GM18511 (cell line): Measurements from ENCODE around the gene CYTL1.
"Not testable (repeated sequence)": the region's sequence is repeated elsewhere in the genome, so short reads cannot be mapped to it uniquely, and the experiment has no call there.

Experiments
- ATAC-seq: cut with Tn5 transposase; IDR thresholded peaks from one replicate; pipeline ENCODE4 v1.9.1; 2021; ENCODE audit warnings: mild to moderate bottlenecking, moderate library complexity; ENCODE audit not compliant: unreplicated experiment

CYTL1 gene

DNA sequence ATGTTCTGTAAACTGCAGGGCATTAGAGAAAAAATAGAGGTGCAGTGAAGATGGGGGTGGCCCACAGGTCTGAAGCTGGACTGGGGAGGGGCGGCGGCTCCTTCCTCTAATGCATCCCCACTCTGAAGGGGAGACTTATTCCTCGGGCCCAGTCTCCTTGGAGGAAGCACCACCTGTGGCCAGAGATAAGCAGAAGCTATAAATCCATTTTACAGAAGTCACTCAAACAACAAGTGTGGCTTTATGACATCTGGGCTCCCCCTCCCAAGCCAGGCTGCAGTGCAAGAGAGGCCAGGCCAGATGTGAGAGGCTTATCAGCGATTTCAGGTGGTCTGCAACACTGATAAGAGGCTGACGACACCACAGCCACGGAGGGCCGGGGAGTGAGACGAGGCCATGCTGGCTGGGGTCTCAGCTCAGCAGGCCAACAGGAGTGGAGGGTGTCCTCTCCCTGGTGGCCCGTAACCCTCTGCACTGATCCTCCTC lies 15.8 kb downstream of the CYTL1 start:
- no peak for ATAC-seq

DNA sequence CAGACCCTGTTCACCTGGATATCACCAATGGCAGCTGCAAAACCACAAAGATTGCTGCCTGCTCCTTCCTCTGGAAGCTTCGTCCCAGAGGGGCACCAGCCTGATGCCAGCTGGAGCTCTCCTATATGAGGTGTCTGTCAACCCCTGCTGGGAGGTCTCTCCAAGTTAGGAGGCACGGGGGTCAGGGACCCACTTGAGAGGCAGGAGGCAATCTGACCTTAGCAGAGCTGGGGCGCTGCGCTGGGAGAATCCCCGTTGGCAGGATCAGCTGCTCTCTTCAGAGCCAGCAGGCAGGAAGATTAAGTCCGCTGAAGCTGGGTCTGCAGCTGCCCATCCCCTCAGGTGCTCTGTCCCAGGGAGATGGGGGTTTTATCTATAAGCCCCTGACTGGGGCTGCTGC lies 17.6 kb downstream of the CYTL1 start:
- not testable (repeated sequence) for ATAC-seq

DNA sequence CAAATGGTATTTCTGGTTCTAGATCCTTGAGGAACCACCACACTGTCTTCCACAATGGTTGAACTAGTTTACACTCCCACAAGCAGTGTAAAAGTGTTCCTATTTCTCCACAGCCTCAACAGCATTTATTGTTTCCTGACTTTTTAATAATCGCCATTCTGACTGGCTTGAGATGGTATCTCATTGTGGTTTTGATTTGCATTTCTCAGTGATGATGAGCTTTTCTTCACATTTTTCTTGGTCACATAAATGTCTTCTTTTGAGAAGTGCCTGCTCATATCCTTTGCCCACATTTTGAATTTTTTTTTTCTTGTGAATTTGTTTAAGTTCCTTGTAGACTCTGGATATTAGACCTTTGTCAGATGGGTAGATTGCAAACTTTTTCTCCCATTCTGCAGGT lies 22.3 kb downstream of the CYTL1 start:
- not testable (repeated sequence) for ATAC-seq

DNA sequence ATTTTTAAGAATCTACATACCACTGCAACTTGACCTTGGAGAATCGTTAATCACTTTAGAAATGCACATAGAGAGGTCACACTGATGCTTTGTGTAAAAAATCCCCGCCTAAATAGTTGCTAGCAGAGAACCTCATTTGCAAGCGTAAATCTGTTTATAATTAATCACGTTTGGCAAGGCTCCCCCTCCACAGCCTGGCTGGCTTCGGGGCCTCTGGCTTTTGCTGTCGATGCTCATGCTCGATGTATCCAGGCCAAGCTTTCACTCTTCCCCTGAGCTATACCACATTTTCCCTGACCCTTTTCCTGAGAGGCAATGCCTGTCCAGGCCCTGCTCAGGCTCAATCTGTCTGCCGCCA lies 23.4 kb downstream of the CYTL1 start:
- no peak for ATAC-seq

DNA sequence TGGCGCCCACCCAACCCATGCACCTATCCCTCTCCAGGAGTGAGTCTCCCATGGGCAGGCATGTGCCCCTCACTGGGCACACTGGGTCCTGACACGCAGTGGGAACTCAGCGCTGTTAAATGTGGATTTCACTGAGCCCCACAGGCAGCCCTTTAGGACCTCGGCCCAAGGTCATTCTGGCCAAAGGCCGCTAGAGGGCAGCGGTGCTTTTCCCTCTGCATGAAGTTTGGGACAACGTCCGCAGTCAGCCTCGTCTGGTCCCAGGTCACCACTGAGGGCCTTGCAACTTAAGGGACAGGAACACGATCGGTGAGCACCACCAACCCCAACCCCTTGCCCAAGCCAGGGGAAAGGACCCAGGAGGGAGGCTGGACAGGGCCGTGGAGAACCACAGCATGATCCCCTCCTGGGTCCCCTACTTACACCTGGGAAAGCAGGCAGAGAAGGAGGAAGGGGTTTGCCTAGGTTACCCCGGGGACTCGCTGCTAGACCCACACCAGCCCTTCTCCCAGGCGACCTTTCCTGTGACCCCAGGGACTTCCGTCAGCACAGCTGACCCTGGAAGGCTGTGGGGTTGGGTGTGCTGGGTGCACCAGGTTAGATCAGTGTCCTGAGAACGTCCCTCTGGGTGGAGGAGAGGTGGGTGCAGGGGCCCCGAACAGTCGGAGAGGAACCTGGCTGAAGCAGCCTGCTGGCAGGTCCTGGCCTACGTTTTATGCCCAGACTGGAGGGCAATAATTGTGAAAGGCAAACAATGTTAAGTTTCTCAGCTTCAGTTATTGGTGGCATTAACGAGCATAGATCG lies 24.0 kb downstream of the CYTL1 start:
- ATAC-seq = peak; percentile 91

DNA sequence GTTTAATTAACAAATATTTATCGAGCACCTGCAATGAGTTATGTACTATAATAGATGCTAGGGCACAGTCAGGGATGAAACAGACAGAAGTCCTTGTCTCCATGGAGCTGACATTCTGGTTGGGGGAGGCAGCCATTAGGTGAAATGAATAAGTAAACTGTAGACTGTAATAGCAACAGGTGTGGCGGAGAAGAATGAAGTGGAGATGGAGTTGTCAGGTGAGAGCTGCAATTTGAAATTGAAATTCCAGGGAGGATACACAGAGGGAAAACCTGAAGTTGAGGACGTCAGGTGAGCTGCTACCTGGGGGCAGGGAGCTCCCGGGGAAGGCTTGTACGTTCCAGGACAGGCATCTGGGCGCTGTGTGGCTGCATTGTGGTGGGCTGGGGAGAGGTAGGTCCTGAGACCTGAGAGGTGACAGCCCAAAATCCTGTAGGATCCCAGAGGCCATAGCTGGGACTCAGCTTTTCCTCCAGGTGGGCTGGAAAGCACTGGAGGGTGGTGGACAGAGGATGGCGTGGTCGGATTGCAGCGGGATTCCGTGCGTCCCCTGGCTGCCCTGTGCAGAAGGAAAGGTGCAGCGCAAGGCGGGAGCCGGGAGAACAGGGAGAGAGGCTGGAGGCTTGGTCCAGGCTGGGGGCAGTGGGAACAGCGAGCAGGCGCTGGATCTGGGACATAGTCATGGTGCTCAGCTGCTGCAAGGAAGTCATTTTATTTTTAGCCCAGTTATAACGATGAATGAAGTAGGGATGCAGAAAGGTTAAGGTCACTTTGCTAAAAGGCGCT lies 24.8 kb downstream of the CYTL1 start:
- ATAC-seq = no peak

DNA sequence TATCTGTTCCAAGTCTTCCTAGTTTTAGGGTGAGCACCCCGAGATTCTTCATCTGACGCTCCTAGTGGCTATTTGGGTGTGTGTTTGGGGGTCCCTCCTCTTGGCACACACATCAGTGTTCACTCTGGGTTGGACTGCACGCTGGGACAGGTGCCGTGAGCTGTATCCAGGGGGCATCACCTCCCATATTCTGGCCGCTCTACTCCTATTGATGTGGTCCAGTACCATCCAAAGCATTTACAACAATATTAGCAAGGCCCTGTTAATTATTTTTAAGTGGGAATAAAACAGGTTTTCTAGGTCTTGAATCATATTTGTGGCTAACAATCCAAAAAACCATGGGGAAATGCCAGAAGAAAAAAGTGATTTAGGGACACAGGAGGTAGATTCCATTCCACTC lies 26.4 kb downstream of the CYTL1 start:
- no peak for ATAC-seq

DNA sequence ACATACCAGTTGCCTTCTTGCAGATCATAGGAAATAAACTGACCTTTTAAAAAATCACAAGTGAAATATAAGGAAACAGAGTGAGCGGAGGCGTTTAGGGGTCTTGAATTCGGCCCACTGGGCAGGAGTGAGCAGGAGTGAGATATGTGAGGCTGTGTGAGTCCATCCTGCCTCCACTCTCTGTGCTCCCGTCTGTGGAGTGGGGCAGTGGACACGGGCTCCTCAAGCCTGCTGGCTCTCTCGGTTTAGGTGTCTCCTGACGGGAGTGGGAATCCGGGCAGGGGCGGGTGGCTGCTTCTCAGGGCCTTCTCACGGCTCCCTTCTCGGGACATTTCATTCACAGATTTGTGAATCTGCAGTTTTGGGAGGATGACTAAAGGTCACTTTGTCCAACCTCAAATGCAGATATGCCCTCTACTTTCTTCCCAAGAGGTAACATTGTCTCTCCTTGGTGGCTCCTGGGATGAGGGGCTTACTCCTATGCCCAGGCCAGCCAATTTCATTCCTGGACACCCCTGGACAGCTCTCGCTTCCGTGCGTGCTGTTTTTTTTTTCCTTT lies 27.6 kb downstream of the CYTL1 start:
- ATAC-seq = no peak

DNA sequence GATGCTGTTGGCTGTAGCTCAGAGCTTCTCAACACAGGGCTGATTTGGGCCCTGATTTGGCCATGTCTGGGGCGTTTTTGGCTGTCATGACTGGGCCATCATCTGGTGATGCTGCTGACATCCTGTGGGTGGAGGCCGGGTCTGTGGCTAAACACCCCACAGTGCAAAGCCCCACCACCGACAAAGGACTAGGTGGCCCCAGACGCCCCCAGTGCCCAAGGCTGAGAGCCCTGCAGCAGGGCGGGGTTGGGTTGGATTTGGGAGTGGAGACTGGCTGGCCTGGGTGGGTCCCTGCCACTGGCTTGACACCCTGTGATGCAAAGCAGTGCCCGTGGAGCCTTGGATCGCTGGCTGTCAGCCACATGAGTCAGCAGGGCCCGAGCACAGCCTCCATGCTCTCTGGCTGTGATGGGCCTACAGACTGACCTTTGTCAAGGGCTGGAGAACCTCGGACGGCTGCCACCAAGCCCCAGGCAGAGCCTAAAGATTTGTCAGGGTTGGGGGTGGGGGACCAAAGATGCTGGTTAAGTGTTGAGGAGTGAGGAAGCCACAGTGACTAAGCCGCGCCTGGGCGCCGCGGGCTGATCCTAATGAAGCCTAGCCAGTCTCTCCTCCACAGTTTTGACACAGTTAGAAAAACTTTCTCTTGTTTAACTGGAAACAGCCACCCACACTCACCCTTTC lies 28.3 kb downstream of the CYTL1 start:
- ATAC-seq = no peak

DNA sequence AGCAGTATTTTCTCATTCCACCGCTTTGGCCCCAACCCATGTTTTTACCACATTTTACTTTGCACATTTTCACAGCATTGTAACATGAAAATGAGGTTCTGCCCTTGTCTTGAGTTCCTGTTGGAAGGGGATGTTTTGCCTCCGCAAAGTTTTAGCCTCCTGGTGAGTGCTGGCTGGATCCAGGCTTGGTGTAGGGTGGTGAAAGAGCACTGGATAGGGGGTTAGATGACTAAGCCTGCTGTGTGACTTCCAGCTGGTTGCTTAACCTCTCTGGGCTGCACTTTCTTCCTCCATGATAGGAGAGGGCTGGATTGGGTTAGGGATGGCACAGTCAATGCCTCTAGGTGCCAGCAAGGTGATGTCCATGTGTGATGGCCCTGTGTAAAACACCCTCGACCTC lies 28.9 kb downstream of the CYTL1 start:
- no peak for ATAC-seq

DNA sequence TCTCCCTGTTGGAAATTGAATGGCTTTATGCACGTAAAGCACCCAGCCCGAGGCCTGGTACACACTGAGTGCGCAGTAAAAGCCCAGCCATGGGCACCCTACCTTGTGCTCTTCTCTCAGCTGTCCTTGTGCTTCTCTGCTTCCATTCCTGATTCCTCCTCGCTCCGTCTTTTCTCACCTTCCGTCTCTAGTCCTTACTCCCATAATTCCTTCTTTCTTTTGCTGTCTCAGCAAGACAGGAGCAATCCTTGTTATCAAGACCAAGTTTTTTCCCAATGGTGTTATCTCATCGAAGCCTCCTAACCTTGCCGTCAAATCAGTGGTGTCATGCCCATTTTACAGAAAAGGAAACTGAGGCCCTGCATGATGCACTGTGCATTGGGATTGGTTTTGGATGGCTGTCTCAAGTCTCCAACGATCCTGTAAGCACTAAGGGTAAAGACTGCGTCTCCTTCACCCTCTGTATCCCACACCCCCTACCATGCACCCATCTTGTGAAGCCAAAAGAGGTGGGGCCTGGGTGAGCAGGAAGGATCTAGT lies 30.1 kb downstream of the CYTL1 start:
- ATAC-seq = no peak

DNA sequence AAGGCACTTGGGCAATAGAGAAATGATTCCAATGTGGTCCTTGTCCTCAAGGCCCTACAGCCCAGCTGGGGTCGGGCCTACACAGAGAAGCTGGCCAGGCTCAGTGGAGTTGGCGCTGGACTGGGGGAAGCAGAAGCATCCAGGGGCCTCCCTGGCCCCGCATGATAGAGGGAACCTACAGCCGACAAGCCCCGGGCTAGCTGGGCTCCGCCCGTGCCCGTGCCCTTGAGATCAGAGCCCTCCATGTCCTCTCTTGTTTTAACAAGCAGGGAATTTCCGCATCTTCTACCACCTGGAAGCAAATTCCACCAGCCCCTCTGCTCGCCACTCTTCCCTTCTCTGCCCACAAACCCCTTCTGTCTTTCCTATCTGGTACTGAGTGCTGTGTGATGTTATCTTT lies 31.6 kb downstream of the CYTL1 start:
- ATAC-seq = no peak

DNA sequence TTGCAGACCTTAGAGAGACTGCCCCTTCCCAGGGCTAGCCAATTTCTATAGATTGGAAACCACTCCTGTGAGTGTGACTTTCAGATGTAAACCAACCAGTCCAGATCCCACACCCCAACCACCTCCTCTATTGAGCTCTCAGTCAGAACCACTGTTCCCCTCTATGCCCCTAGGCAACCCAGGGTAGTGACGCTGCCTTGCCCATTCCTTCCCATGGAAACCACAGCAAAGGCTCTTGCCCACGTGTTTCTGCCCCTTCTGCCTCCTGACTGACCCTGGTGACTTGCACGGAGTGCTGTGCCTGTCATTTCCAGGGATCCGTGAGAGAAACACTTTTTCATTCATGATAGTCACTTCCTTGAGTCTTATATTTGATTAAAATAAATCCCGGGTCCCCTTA lies 32.4 kb downstream of the CYTL1 start:
- ATAC-seq = no peak

DNA sequence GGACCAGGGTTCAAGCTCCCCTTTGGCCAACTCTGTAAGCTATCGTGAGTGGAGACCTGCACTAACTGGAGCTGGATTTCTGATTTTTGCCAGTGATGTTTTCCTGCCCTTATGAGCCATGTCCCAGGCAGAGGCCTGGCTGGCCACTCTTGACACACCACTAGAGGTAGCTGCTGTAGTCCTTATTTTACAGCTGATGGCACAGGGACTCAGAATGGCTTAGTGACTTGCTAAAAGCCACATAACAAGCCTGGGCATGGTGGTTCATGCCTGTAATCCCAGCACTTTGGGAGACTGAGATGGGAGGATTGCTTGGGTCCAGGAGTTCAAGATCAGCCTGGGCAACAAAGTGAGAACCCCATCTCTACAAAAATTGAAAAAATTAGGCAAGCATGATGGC lies 33.4 kb downstream of the CYTL1 start:
- ATAC-seq = no peak

DNA sequence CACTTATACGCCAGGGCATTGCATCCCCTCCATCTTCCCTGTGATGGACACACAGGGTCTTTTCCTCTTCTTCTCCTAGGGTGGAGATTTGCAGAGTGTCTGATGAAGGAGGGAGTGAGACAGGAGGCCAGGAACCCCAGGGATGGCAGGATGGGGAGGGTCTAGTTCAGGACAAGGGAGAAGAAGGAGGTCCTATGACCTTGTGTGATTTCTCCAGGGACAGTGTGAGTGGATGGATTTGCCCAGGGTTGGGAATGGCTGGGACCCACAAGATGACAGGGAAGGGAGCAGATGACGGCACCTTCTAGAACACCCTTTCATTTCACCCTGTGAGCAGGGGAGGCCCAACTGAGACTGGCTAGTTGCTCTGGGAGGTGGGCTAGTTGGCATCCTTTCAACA lies 34.2 kb downstream of the CYTL1 start:
- no peak for ATAC-seq

DNA sequence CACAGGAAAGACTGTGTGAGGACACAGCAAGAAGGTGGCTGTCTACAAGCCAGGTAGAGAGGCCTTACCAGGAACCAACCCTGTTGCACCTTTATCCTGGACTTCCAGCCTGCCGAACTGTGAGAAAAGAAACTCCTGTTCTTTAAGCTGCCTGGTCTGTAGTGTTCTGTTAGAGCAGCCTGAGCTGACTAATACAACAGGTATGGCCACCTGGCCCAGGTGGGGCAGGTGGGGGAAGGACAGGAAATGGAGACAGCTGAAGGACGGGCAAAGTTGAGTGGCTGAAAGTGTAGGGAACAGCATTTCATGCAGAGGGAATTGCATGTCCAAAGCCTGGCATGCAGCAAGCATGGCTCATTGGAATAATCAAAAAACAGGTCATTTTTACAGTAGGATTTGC lies 35.1 kb downstream of the CYTL1 start:
- no peak for ATAC-seq

DNA sequence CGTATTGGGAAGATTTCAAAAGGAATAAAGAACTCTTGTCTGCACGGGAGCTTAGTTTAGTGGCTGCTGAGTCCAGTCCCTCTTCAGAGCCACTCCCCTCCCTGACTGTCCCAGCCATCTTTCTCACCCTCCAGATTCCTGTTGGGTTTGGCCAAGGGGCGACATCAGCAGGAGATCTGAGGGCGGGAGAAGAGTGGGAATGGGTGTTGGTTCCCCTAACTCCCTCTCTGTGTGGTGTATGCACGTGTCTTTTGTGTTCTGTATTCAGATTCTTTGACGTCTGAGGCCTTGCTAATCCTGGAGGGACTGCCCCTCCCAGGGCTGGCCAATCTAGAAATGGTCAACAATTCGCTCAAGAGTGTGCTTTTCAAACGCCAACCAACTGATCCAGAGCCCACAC lies 37.4 kb downstream of the CYTL1 start:
- ATAC-seq = no peak

DNA sequence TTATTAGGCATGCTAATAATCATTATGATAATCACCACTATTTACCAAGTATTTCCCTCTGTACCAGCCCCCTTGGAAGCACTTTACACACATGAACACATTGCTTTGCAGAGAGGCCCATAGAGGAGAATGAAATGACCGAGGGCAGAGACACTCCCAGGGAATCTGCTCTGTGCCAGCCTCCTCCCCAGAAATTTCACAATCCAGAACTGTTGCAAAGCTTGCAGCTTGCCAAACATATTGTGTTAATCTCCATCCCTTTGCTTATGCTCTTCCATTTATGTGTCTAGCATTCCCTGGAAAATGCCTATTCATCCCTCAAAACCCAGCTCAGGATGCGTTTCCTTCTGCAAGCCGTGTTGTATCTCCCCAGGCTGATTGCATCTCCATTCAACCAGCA lies 37.8 kb downstream of the CYTL1 start:
- no peak for ATAC-seq

DNA sequence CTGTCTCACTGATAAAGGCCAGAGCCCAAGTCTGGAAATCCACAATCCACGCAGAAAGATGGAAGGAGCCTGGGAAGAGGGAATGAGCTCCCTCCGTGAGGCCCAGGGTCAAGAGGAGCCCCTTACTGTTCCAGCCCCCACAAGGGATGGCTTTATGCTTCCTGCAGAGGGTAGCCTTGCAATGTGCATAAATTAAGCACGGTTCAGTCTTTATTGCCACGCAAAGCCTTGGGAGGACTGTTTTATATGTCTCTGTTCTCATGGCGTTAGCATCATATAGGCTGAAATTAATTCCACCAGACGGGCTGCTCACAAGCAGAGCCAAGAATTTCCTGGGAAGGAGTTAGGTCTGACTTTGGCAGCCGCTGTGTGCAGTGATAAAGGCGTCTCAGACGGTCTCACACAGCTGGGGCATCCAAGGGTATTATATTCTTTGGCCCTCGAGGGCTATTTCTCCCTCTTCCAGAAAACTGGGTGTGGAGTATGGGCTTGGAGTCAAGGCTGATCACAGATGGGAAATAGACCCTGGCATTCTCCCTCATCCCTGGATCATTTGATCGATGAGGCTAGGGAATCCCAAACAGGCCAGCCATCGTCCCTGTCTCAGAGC lies 38.5 kb downstream of the CYTL1 start:
- no peak for ATAC-seq

DNA sequence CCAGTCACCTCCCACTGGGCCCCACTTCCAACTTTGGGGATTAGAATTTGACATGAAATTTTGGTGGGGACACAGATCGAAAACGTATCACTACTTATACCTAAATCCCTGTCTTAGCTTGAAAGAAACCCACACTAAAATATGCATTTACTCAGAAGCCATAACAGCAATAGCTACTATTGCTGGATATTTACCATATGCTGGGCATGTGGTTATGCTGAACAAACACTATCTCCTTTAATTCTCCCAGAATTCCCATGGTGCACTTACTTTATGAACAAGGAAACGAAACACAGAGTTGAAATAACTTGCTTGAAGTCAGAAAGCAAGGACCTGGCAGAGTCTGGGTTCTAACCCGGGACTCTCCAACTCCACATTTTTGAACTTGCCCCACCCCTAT lies 39.3 kb downstream of the CYTL1 start:
- no peak for ATAC-seq

DNA sequence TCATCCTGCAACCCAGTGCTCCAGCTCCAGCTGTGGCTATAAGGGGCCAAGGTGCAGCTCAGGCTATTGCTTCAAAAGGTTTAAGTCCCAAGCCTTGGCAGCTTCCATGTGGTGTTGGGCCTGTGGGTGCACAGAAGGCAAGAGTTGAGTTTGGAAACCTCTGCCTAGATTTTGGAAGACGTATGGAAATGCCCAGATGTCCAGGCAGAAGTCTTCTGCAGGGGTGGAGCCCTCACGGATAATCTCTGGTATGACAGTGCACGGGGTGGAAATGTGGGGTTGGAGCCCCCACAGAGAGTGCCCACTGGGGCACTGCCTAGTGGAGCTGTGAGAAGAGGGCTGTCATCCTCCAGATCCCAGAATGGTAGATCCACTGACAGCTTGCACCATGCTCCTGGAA lies 44.5 kb downstream of the CYTL1 start:
- ATAC-seq = no peak
